Breast epithelium (tissue), 4 donors: Measurements from ENCODE around the gene EYA3. TPM values are rescaled to one million over a fixed set of nuclear protein-coding genes. Genes with fewer than 3 reads are reported as not detected.

Experiments used
- DNase-seq, 2 donors: peaks; one replicate each; pipeline ENCODE4 v3.0.0-alpha.2; 2019; ENCODE audit warnings: low spot score in 2 of 2
- H3K27ac ChIP-seq, 2 donors: fragments of 200-600 bp; sonication (generic) in 1 of 2; one replicate each; pipeline ENCODE4 v1.5.1; 2016 to 2019; ENCODE audit warnings: mild to moderate bottlenecking in 1 of 2
- H3K27me3 ChIP-seq, 2 donors: fragments of 200-600 bp; sonication (generic) in 1 of 2; one replicate each; pipeline versions ENCODE4 v1.5.1 to v1.6.0; 2017 to 2019; ENCODE audit warnings: control low read depth in 1 of 2, mild to moderate bottlenecking in 1 of 2
- H3K36me3 ChIP-seq: fragments of 200-600 bp; one replicate; pipeline ENCODE4 v1.5.1; 2019
- H3K4me1 ChIP-seq, 2 donors: fragments of 200-600 bp; sonication (generic); one replicate each; pipeline ENCODE4 v1.5.1; 2016 to 2019; ENCODE audit warnings: control low read depth in 1 of 2
- H3K4me3 ChIP-seq, 3 donors: fragments of 200-600 bp; sonication (generic); 1 replicate in 2 of 3; 2 replicates in 1 of 3; pipeline ENCODE4 v1.5.1; 2016 to 2019; ENCODE audit warnings: mild to moderate bottlenecking in 3 of 3, moderate library complexity in 2 of 3
- H3K9me3 ChIP-seq, 2 donors: fragments of 200-600 bp; sonication (generic) in 1 of 2; one replicate each; pipeline ENCODE4 v1.5.1; 2016 to 2019; ENCODE audit warnings: control low read depth in 1 of 2
- POLR2A ChIP-seq: fragments of 450-650 bp; IDR thresholded peaks from one replicate; pipeline ENCODE4 v1.6.1; 2016; ENCODE audit warnings: antibody characterized with exemption, mild to moderate bottlenecking, moderate library complexity
- POLR2AphosphoS5 ChIP-seq, 3 donors: sonication (generic); formaldehyde crosslinking; IDR thresholded peaks; one replicate each; pipeline ENCODE4 v1.6.1; 2017; ENCODE audit warnings: antibody characterized with exemption in 3 of 3
- intact Hi-C: fragments of 100-400 bp; cut with DNase I; formaldehyde crosslinking; loops from one replicate; pipeline ENCODE4 v1.15.1; 2023; ENCODE audit warnings: low total_unique reads
- total RNA-seq, 3 donors: library from RNA; depleted of rRNA; stranded (reverse); fragments of >200 nt; gene quantifications; one replicate each; pipeline ENCODE4 v1.1.0, GENCODE V29; 2016
- TF ChIP-seq, protein P1 (sequence below), 3 donors: fragments of 450-650 bp; IDR thresholded peaks; one replicate each; pipeline ENCODE4 v1.5.1; 2016 to 2017; ENCODE audit warnings: antibody characterized with exemption in 3 of 3, mild to moderate bottlenecking in 3 of 3, moderate library complexity in 3 of 3

Gene EYA3
- total RNA-seq, 3 donors from 2014 or later: 12.2 to 22.6 (median 18.1) TPM

- DNase-seq: no peak
- Histone ChIP-seq H3K4me3 (no peak overlapping the region), H3K36me3 (no peaks in the 10 kb centered on the region), H3K27ac (no peak overlapping the region), H3K27me3 (no peaks in the 10 kb centered on the region), H3K9me3 (no peaks in the 10 kb centered on the region), H3K4me1 (no peaks in the 10 kb centered on the region)
- TF ChIP-seq, protein P1, sequence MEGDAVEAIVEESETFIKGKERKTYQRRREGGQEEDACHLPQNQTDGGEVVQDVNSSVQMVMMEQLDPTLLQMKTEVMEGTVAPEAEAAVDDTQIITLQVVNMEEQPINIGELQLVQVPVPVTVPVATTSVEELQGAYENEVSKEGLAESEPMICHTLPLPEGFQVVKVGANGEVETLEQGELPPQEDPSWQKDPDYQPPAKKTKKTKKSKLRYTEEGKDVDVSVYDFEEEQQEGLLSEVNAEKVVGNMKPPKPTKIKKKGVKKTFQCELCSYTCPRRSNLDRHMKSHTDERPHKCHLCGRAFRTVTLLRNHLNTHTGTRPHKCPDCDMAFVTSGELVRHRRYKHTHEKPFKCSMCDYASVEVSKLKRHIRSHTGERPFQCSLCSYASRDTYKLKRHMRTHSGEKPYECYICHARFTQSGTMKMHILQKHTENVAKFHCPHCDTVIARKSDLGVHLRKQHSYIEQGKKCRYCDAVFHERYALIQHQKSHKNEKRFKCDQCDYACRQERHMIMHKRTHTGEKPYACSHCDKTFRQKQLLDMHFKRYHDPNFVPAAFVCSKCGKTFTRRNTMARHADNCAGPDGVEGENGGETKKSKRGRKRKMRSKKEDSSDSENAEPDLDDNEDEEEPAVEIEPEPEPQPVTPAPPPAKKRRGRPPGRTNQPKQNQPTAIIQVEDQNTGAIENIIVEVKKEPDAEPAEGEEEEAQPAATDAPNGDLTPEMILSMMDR (IDR thresholded peaks at IDR 0.05): no peak
- no peak for TF ChIP-seq POLR2A
- no peak for TF ChIP-seq POLR2AphosphoS5 (IDR thresholded peaks at IDR 0.05)
- intact Hi-C loops: no loop called here
Measured at GRCh38 chr1:27928216-27928954, 160.0 kb downstream of the EYA3 start.

DNA sequence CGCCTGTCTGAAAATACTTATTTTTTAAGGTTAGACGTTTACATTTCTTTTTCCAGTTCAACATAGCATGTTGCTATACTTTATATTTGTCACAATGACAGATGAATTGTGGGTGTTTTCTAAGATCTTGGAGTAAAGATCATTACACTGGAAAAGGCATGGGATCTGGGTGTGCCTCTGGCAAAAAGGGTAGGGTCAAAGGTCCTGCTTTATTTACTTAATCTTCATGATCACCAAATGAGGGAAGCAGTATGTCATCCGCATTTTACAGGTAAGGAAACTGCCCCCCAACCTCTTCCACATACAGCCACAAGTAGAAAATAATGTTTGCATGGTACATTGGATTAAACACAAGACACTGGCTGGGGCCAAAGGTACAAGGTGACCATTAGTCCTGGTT is 166.1 kb downstream of the EYA3 start:
- no peak overlapping the region for H3K4me3 ChIP-seq
- no peak overlapping the region for H3K27ac ChIP-seq
- H3K27me3 ChIP-seq: no peaks in the 10 kb centered on the region
- TF ChIP-seq, protein P1 (IDR thresholded peaks at IDR 0.05): no peak
- TF ChIP-seq POLR2A: no peak
- TF ChIP-seq POLR2AphosphoS5 (IDR thresholded peaks at IDR 0.05): no peak
- intact Hi-C loops: no loop called here
- no peaks in the 10 kb centered on the region for H3K4me1 ChIP-seq
- no peaks in the 10 kb centered on the region for H3K36me3 ChIP-seq
- no peak for DNase-seq
- no peaks in the 10 kb centered on the region for H3K9me3 ChIP-seq

Other genes starting within 250 kb of the EYA3 start
- 10 to 100 TPM; 22.0 to 52.0 (median 25.6) TPM for gene THEMIS2, start 216.1 kb downstream of the EYA3 start, total RNA-seq
- gene RPA2, start 174.0 kb downstream of the EYA3 start, total RNA-seq: 10 to 100 TPM; 35.8 to 42.3 (median 39.0) TPM
- gene SMPDL3B, start 153.6 kb downstream of the EYA3 start, total RNA-seq: 10 to 100 TPM in 2 of 3 donors, not detected in 1; 13.8 to 14.9 TPM
- gene XKR8, start 128.6 kb downstream of the EYA3 start, total RNA-seq: 1 to 10 TPM; 4.2 to 6.9 (median 5.6) TPM
- 1 to 10 TPM; 5.6 to 8.3 (median 6.2) TPM for gene PTAFR, start 88.1 kb upstream of the EYA3 start, total RNA-seq
- 10 to 100 TPM; 67.8 to 76.4 (median 75.4) TPM for gene DNAJC8, start 144.4 kb upstream of the EYA3 start, total RNA-seq
- gene ATP5IF1, start 147.5 kb upstream of the EYA3 start, total RNA-seq: 100 to 1,000 TPM; 137 to 147 (median 138) TPM
- 10 to 100 TPM in 2 of 3 donors, 1 to 10 TPM in 1; 10.0 to 16.0 (median 12.5) TPM for gene SESN2, start 170.9 kb upstream of the EYA3 start, total RNA-seq
- 10 to 100 TPM in 2 of 3 donors, 1 to 10 TPM in 1; 8.3 to 14.4 (median 12.6) TPM for gene MED18, start 240.4 kb upstream of the EYA3 start, total RNA-seq